NCI-H774 (cell line): ENCODE data around the gene FLVCR1.

Source experiments
- DNase-seq: peaks from one replicate; lab custom pipeline; 2025; lab: John Stamatoyannopoulos, UW

The FLVCR1 gene

GRCh38 chr1:212915245-212916091 is 57.4 kb downstream of the FLVCR1 start:
- DNase-seq = no peak

- DNase-seq = no peak
These were observed 58.5 kb downstream of the FLVCR1 start for GRCh38 chr1:212916481-212917133.

- DNase-seq = no peak
These were observed 59.0 kb downstream of the FLVCR1 start for GRCh38 chr1:212917134-212917485.

- no peak for DNase-seq
These were observed 59.8 kb downstream of the FLVCR1 start for GRCh38 chr1:212917858-212918257.

- no peak for DNase-seq
These were observed 60.7 kb downstream of the FLVCR1 start for GRCh38 chr1:212918824-212919223.

GRCh38 chr1:212920246-212920645 is 62.2 kb downstream of the FLVCR1 start:
- no peak for DNase-seq

GRCh38 chr1:212920896-212921295 is 62.8 kb downstream of the FLVCR1 start:
- no peak for DNase-seq

GRCh38 chr1:212922016-212922415 is 63.9 kb downstream of the FLVCR1 start:
- DNase-seq = no peak

GRCh38 chr1:212926372-212926771 is 68.3 kb downstream of the FLVCR1 start:
- DNase-seq = no peak

- DNase-seq = no peak
These were observed 70.5 kb downstream of the FLVCR1 start for GRCh38 chr1:212928323-212929291.

GRCh38 chr1:212930986-212931678 is 73.1 kb downstream of the FLVCR1 start:
- DNase-seq = no peak

GRCh38 chr1:212933815-212934471 is 75.9 kb downstream of the FLVCR1 start:
- no peak for DNase-seq

- no peak for DNase-seq
These were observed 77.4 kb downstream of the FLVCR1 start for GRCh38 chr1:212935387-212935981.

- DNase-seq = no peak
These were observed 79.0 kb downstream of the FLVCR1 start for GRCh38 chr1:212937034-212937433.

GRCh38 chr1:212938846-212939245 is 80.8 kb downstream of the FLVCR1 start:
- DNase-seq = no peak

GRCh38 chr1:212941452-212941851 is 83.4 kb downstream of the FLVCR1 start:
- DNase-seq = no peak

- no peak for DNase-seq
These were observed 84.8 kb downstream of the FLVCR1 start for GRCh38 chr1:212942679-212943392.

- DNase-seq = no peak
These were observed 85.3 kb downstream of the FLVCR1 start for GRCh38 chr1:212943393-212943710.

- DNase-seq = no peak
These were observed 86.3 kb downstream of the FLVCR1 start for GRCh38 chr1:212944229-212944901.

GRCh38 chr1:212945056-212945455 is 87.0 kb downstream of the FLVCR1 start:
- DNase-seq = no peak
